Measurements from ENCODE around the gene NAA40. TPM values are rescaled to one million over a fixed set of nuclear protein-coding genes. Genes with fewer than 3 reads are reported as not detected.

NAA40 gene
- total and polyA plus RNA-seq, 2 of the 13 experiments (the other 11 are each of a cell fraction or from before 2014, with no cell fraction given), result 11.1 to 17.9 TPM

- TF ChIP-seq GATA4 (IDR thresholded peaks at IDR 0.05; ENCODE audit: borderline replicate concordance, low read depth), result no peak
- no peak for TF ChIP-seq ZNF598 (CRISPR knock-in tag; IDR thresholded peaks at IDR 0.05; ENCODE audit: borderline replicate concordance)
- TF ChIP-seq KDM3A (CRISPR knock-in tag; IDR thresholded peaks at IDR 0.05; ENCODE audit: low read depth), result no peak
Measured at GRCh38 chr11:63922673-63923192, 16.1 kb upstream of the NAA40 start (continued).

GRCh38 chr11:63923319-63923718, 15.5 kb upstream of the NAA40 start:
- Histone ChIP-seq H3K4me3 (replicated peaks in 1 of 3; ENCODE audit: insufficient read depth in 1 of 3, low read depth in 2 of 3, low read length in 3 of 3) (no peak overlapping the region), H3K9ac (ENCODE audit: insufficient read depth, low read depth, low read length) (no peak overlapping the region), H2AFZ (ENCODE audit: low read length) (no peak overlapping the region), H3K79me2 (ENCODE audit: insufficient read depth, low read length) (no peaks in the 10 kb centered on the region), H3K27me3 (ENCODE audit: control insufficient read depth in 1 of 2, insufficient read depth in 2 of 2, low read length in 2 of 2) (peaks cover 0 to 4% of the 10 kb centered on the region in 2 experiments; a peak in 2 of 5 replicates), H3K36me3 (replicated peaks in 1 of 2; ENCODE audit: control insufficient read depth in 1 of 2, insufficient read depth in 2 of 2, low read length in 2 of 2) (no peaks in the 10 kb centered on the region), H3K4me1 (ENCODE audit: insufficient read depth, low read length) (peaks cover 34% of the 10 kb centered on the region), H4K20me1 (ENCODE audit: insufficient read depth, low read length) (no peaks in the 10 kb centered on the region), H3K4me2 (ENCODE audit: low read depth, low read length) (no peak overlapping the region), H3K27ac (ENCODE audit: extremely low read length, insufficient read depth, low read length) (no peak overlapping the region), H3K9me3 (ENCODE audit: low read length) (no peaks in the 10 kb centered on the region)
- CTCF ChIA-PET (ENCODE audit: low intra/inter-chr PET ratio, low total read pairs), result no interaction called here
- intact Hi-C loops (cut with micrococcal nuclease; ENCODE audit: unreplicated experiment), result no loop called here
- no peak for ATAC-seq
- no peak for TF ChIP-seq ZNF224 (CRISPR knock-in tag; IDR thresholded peaks at IDR 0.05)
- POLR2A ChIA-PET, result no interaction called here
- DNase-seq (ENCODE audit: low spot score), result no peak
- FAIRE-seq, result no peak
- BruUV-seq (replicated peaks), result no TSS peak
- WGBS (ENCODE audit: low lambda C conversion rate), result 0% methylated on average over 4 of the region's 4 CpGs
- in situ Hi-C loops (cut with HindIII; ENCODE audit: extremely low pct_ligation_motif_present, low pct_unique_long_range_greater_than_20kb), result no loop called here

GRCh38 chr11:63929616-63930015, 9.2 kb upstream of the NAA40 start:
- FAIRE-seq (no peak), DNase-seq (ENCODE audit: low spot score) (no peak), ATAC-seq (no peak)
- no peak overlapping the region for H2AFZ ChIP-seq (ENCODE audit: low read length)
- no peak overlapping the region for H3K9ac ChIP-seq (ENCODE audit: insufficient read depth, low read depth, low read length)
- H3K79me2 ChIP-seq (ENCODE audit: insufficient read depth, low read length), result no peaks in the 10 kb centered on the region
- H3K9me3 ChIP-seq (ENCODE audit: low read length), result no peaks in the 10 kb centered on the region
- intact Hi-C loops (cut with micrococcal nuclease; ENCODE audit: unreplicated experiment) (no loop called here), in situ Hi-C loops (cut with HindIII; ENCODE audit: extremely low pct_ligation_motif_present, low pct_unique_long_range_greater_than_20kb) (no loop called here)
- no peak overlapping the region for H3K4me3 ChIP-seq (replicated peaks in 1 of 3; ENCODE audit: insufficient read depth in 1 of 3, low read depth in 2 of 3, low read length in 3 of 3)
- no TSS peak for BruUV-seq (replicated peaks)
- H3K27ac ChIP-seq (ENCODE audit: extremely low read length, insufficient read depth, low read length), result no peak overlapping the region
- H3K4me2 ChIP-seq (ENCODE audit: low read depth, low read length), result no peak overlapping the region
- CTCF ChIA-PET (ENCODE audit: low intra/inter-chr PET ratio, low total read pairs), result no interaction called here
- H4K20me1 ChIP-seq (ENCODE audit: insufficient read depth, low read length), result no peaks in the 10 kb centered on the region
- no peaks in the 10 kb centered on the region for H3K36me3 ChIP-seq (replicated peaks in 1 of 2; ENCODE audit: control insufficient read depth in 1 of 2, insufficient read depth in 2 of 2, low read length in 2 of 2)
- POLR2A ChIA-PET, result no interaction called here
- H3K4me1 ChIP-seq (ENCODE audit: insufficient read depth, low read length), result peaks cover 11% of the 10 kb centered on the region; the same call in 1 of the 2 replicates
- no peaks in the 10 kb centered on the region; a peak in 1 of 5 replicates for H3K27me3 ChIP-seq (ENCODE audit: control insufficient read depth in 1 of 2, insufficient read depth in 2 of 2, low read length in 2 of 2)
- WGBS (ENCODE audit: low lambda C conversion rate), result 53% methylated on average over 5 of the region's 5 CpGs
- TF ChIP-seq ATF4 (CRISPR knock-in tag; IDR thresholded peaks at IDR 0.05), result no peak
- no peak for TF ChIP-seq RARA (CRISPR knock-in tag; IDR thresholded peaks at IDR 0.05)
- no peak for TF ChIP-seq LRRFIP1 (CRISPR knock-in tag; conservative IDR thresholded peaks at IDR 0.05)
- no peak for TF ChIP-seq ZMAT3 (CRISPR knock-in tag; conservative IDR thresholded peaks at IDR 0.05)
- no peak for TF ChIP-seq ZEB1 (IDR thresholded peaks at IDR 0.05; ENCODE audit: insufficient replicate concordance, low read depth)
- no peak for TF ChIP-seq BRD4 (CRISPR knock-in tag; IDR thresholded peaks at IDR 0.05)
- no peak for TF ChIP-seq ZNF614 (CRISPR knock-in tag; IDR thresholded peaks at IDR 0.05; ENCODE audit: borderline replicate concordance)
